Esophagus squamous epithelium (tissue), 5 donors: ENCODE measurements around the gene SH3YL1. TPM values are rescaled to one million over a fixed set of nuclear protein-coding genes. Genes with fewer than 3 reads are reported as not detected.

Experiments used
- DNase-seq: peaks from one replicate; lab custom pipeline; 2025; lab: John Stamatoyannopoulos, UW
- H3K27ac ChIP-seq, 4 donors: fragments of 200-600 bp; sonication (generic); one replicate each; pipeline ENCODE4 v1.5.1; 2016 to 2019; ENCODE audit warnings: mild to moderate bottlenecking in 1 of 4
- H3K27me3 ChIP-seq, 4 donors: fragments of 200-600 bp; sonication (generic); 1 replicate in 3 of 4; 2 replicates in 1 of 4; pipeline versions ENCODE4 v1.5.1 to v1.6.0; 2017 to 2021; ENCODE audit warnings: antibody characterized with exemption in 1 of 4
- H3K36me3 ChIP-seq, 3 donors: fragments of 200-600 bp; sonication (generic); one replicate each; pipeline ENCODE4 v1.5.1; 2016 to 2019
- H3K4me1 ChIP-seq, 3 donors: fragments of 200-600 bp; sonication (generic); one replicate each; pipeline ENCODE4 v1.5.1; 2017 to 2019
- H3K4me3 ChIP-seq, 4 donors: fragments of 200-600 bp; sonication (generic); 1 replicate in 3 of 4; 2 replicates in 1 of 4; pipeline ENCODE4 v1.5.1; 2016 to 2019; ENCODE audit warnings: mild to moderate bottlenecking in 2 of 4, moderate library complexity in 1 of 4
- H3K9me3 ChIP-seq, 3 donors: fragments of 200-600 bp; sonication (generic); one replicate each; pipeline ENCODE4 v1.5.1; 2016 to 2019
- POLR2A ChIP-seq, 4 donors: fragments of 450-650 bp; IDR thresholded peaks; one replicate each; pipeline ENCODE4 v1.6.1; 2017; ENCODE audit warnings: antibody characterized with exemption in 4 of 4, mild to moderate bottlenecking in 4 of 4, moderate library complexity in 3 of 4
- WGBS, 2 donors: methylation state at CpG; one replicate each; pipeline ENCODE4 v1.1.5; 2018; 5-methylcytosine and 5-hydroxymethylcytosine counted together
- intact Hi-C: fragments of 100-400 bp; cut with DNase I; formaldehyde crosslinking; loops from one replicate; pipeline ENCODE4 v1.15.0; 2022
- total RNA-seq, 4 donors: library from RNA; depleted of rRNA; stranded (reverse); fragments of >200 nt; gene quantifications; one replicate each; pipeline ENCODE4 v1.1.0, GENCODE V29; 2016
- TF ChIP-seq, protein P1 (sequence below), 6 experiments: fragments of 450-650 bp in 4 of 6; fragments of 200-600 bp in 2 of 6; sonication (generic) in 2 of 6; IDR thresholded peaks; one replicate each; pipeline ENCODE4 v1.5.1; 2016 to 2019; ENCODE audit warnings: antibody characterized with exemption in 6 of 6, mild to moderate bottlenecking in 4 of 6, moderate library complexity in 4 of 6
- donor health status: DM: yes; HTN: yes; CAD: no.

The SH3YL1 gene
- total RNA-seq, 4 donors from 2014 or later = 64.9 to 99.6 (median 81.1) TPM

DNA sequence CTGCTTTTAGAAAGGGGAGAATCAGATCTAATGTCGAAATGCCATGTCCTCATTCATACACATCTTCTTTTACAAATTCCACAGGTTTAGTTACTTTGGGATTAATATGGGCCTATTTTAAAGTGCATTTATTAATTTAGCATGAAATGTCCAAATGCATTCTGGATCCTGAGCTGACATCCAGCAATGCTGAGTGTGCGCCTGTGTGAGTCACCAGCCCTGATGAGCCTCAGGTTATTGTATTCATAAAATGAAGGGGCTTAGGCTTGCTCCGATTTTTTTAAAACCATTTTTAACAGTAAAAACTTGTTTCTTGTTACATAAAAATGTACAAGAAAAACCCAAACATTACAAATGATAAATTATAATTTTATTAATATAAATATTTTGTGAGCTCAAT is 94.1 kb downstream of the SH3YL1 start:
- no peaks in the 10 kb centered on the region for H3K4me1 ChIP-seq
- 26 to 51% methylated on average over 3 of the region's 3 CpGs for whole genome bisulfite sequencing, 2 donors
- no peaks in the 10 kb centered on the region for H3K36me3 ChIP-seq
- H3K27ac ChIP-seq = no peak overlapping the region
- intact Hi-C loops = no loop called here
- no peak for DNase-seq
- TF ChIP-seq, protein P1, sequence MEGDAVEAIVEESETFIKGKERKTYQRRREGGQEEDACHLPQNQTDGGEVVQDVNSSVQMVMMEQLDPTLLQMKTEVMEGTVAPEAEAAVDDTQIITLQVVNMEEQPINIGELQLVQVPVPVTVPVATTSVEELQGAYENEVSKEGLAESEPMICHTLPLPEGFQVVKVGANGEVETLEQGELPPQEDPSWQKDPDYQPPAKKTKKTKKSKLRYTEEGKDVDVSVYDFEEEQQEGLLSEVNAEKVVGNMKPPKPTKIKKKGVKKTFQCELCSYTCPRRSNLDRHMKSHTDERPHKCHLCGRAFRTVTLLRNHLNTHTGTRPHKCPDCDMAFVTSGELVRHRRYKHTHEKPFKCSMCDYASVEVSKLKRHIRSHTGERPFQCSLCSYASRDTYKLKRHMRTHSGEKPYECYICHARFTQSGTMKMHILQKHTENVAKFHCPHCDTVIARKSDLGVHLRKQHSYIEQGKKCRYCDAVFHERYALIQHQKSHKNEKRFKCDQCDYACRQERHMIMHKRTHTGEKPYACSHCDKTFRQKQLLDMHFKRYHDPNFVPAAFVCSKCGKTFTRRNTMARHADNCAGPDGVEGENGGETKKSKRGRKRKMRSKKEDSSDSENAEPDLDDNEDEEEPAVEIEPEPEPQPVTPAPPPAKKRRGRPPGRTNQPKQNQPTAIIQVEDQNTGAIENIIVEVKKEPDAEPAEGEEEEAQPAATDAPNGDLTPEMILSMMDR (IDR thresholded peaks at IDR 0.05) = no peak
- no peak for TF ChIP-seq POLR2A (IDR thresholded peaks at IDR 0.05)
- H3K9me3 ChIP-seq = no peaks in the 10 kb centered on the region
- no peaks in the 10 kb centered on the region for H3K27me3 ChIP-seq
- no peak overlapping the region for H3K4me3 ChIP-seq

Other genes with a start within 250 kb of the SH3YL1 start
- gene FAM110C, start 217.5 kb downstream of the SH3YL1 start, total RNA-seq = 10 to 100 TPM; 41.7 to 68.0 (median 53.7) TPM
- gene ACP1, start 915 bp upstream of the SH3YL1 start, total RNA-seq = 10 to 100 TPM; 50.3 to 93.1 (median 82.0) TPM
- 1 to 10 TPM in 1 of 4 donors, not detected in 3; 4.8 TPM for gene ALKAL2, start 24.1 kb upstream of the SH3YL1 start, total RNA-seq